ENCODE results near the gene BCAP29.

- TF ChIP-seq, protein P1, sequence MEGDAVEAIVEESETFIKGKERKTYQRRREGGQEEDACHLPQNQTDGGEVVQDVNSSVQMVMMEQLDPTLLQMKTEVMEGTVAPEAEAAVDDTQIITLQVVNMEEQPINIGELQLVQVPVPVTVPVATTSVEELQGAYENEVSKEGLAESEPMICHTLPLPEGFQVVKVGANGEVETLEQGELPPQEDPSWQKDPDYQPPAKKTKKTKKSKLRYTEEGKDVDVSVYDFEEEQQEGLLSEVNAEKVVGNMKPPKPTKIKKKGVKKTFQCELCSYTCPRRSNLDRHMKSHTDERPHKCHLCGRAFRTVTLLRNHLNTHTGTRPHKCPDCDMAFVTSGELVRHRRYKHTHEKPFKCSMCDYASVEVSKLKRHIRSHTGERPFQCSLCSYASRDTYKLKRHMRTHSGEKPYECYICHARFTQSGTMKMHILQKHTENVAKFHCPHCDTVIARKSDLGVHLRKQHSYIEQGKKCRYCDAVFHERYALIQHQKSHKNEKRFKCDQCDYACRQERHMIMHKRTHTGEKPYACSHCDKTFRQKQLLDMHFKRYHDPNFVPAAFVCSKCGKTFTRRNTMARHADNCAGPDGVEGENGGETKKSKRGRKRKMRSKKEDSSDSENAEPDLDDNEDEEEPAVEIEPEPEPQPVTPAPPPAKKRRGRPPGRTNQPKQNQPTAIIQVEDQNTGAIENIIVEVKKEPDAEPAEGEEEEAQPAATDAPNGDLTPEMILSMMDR (IDR thresholded peaks at IDR 0.05; ENCODE audit: insufficient read depth, low read length, poor library complexity, severe bottlenecking) = no peak
- TF ChIP-seq EZH2phosphoT487 (conservative IDR thresholded peaks at IDR 0.05; ENCODE audit: low read length) = no peak
These were observed 83.2 kb downstream of the BCAP29 start for GRCh38 chr7:107663196-107663595.

Measured in SU-DHL-6 (cell line).